Non-pigmented ciliary epithelial cell (primary cell): Measurements from ENCODE around the gene TCF21.
"Not testable (repeated sequence)": the region's sequence is repeated elsewhere in the genome, so short reads cannot be mapped to it uniquely, and the experiment has no call there.

Experiments
- DNase-seq: peaks from one replicate; pipeline ENCODE4 v3.0.0-alpha.2; 2010; ENCODE audit warnings: low read depth

TCF21 gene

DNA sequence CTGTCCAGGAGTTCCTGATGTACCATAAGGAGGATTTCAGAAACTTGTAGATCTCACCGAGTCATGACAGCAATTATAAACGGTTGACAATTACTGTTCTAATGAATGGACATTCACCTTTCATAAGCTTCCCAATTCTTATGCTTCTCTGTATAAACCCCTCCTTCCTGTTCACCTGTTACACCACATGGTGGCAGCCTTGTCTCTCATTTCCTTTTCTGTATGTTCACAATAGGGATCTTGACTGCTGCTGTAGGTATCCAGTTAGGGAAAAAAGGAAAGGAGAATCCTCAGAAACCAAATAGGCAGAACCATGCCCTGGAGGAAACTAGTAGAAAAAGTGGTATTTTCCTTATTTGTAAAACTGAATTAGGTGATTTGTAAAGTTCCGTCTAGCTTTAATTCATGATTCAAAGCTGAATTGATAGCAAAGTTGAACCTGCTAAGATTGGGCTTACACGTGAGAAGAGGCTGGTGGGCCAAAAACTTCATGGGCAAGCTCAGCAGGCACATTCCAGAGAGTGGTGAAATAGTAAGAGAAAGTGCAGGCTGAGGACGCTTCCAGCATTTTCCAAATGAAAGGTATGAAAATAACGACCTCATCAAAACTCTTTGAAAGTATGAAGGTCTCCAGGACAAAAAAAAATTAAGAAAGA lies 35.2 kb downstream of the TCF21 start:
- peak; percentile 59 for DNase-seq

DNA sequence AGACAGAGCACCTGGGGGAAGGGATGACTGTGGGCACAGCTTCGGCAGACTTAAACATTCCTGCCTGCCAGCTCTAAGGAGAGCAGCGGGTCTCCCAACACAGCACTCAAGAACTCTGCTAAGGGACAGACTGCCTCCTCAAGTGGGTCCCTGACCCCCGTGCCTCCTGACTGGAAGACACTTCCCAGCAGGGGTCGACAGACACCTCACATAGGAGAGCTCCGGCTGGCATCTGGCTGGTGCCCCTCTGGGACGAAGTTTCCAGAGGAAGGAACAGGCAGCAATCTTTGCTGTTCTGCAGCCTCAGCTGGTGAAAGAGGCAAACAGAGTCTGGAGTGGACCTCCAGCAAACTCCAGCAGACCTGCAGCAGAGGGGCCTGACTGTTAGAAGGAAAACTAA lies 42.3 kb downstream of the TCF21 start:
- not testable (repeated sequence) for DNase-seq

DNA sequence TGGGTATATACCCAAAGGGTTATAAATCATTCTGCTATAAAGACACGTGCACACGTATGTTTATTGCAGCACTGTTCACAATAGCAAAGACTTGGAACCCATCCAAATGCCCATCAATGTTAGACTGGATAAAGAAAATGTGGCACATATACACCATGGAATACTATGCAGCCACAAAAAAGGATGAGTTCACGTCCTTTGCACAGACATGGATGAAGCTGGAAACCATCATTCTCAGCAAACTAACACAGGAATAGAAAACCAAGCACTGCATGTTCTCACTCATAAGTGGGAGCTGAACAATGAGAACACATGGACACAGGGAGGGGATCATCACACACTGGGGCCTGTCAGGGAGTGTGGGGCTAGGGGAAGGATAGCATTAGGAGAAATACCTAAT lies 47.4 kb downstream of the TCF21 start:
- DNase-seq, result not testable (repeated sequence)

DNA sequence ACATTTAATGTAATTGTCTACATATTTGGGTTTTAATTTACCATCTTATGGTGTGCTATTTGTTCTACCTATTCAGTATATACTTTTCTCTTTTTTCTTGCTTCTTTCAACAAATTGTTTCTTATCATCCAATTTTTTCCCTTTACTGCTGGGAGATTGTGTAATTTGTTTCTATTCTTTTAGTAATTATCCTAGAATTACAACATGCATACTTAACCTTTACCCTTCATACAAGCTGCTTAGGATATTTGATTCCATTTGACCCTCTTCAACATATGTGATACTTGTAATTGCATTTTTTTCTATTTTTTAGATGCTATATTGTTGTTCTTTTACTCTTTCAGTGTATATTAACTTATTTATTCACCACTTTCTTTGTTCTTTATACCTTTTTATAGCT lies 49.0 kb downstream of the TCF21 start:
- DNase-seq, result no peak

- DNase-seq, result no peak
Measured at GRCh38 chr6:133938533-133938932, 49.6 kb downstream of the TCF21 start.

- DNase-seq, result no peak
Measured at GRCh38 chr6:133939778-133940667, 51.1 kb downstream of the TCF21 start.
